ENCODE measurements around the gene DAAM1.

GRCh38 chr14:59277659-59278058 lies 89.2 kb downstream of the DAAM1 start:
- TF ChIP-seq CTCF (IDR thresholded peaks at IDR 0.05; ENCODE audit: low read depth, low read length) = no peak
- TF ChIP-seq EZH2phosphoT487 (IDR thresholded peaks at IDR 0.05; ENCODE audit: low read depth) = no peak
